NCI-H446 (cell line): ENCODE results near the gene SUN2.
"Not testable (repeated sequence)": the region's sequence is repeated elsewhere in the genome, so short reads cannot be mapped to it uniquely, and the experiment has no call there.

Experiments
- DNase-seq, 2 experiments: peaks; one replicate each; lab custom pipeline; 2025; lab: John Stamatoyannopoulos, UW

The SUN2 gene, protein sequence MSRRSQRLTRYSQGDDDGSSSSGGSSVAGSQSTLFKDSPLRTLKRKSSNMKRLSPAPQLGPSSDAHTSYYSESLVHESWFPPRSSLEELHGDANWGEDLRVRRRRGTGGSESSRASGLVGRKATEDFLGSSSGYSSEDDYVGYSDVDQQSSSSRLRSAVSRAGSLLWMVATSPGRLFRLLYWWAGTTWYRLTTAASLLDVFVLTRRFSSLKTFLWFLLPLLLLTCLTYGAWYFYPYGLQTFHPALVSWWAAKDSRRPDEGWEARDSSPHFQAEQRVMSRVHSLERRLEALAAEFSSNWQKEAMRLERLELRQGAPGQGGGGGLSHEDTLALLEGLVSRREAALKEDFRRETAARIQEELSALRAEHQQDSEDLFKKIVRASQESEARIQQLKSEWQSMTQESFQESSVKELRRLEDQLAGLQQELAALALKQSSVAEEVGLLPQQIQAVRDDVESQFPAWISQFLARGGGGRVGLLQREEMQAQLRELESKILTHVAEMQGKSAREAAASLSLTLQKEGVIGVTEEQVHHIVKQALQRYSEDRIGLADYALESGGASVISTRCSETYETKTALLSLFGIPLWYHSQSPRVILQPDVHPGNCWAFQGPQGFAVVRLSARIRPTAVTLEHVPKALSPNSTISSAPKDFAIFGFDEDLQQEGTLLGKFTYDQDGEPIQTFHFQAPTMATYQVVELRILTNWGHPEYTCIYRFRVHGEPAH

DNA sequence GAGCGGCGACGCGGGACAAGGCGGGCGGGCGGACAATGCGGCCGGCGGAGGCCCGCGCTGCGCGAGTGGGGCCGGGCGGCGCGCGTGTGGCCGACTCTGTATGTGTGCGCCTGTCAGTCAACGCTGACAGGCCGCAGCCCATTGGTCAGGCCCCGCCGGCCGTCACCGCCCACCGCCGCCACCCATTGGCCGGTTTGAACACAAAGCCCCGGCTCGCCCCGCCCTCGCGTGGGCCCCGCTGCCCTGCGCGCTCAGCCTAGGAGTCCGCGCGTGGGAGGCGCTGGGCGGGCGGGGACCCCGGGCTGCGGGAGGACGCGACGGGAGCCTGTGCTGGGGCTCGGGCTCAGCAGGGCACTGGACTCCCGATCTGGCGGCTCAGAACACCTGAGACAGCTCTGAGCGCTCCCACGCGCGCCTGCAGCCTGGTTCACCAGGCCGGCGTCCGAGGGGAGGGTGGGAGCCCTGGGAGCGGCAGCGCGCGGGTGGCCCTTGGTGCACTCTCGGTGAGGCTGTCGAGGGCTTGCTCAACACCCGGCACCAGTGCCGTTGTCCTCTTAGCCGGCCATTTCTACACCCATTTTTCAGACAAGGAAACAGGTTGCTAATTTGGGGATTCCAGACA is at the start of gene SUN2:
SUN2 (minus strand) TSS at position 88 of the 622 bp plus-strand sequence. CDS start 3,370 bp downstream, outside the sequence.
- peak; percentile 57 to 91 for DNase-seq

DNA sequence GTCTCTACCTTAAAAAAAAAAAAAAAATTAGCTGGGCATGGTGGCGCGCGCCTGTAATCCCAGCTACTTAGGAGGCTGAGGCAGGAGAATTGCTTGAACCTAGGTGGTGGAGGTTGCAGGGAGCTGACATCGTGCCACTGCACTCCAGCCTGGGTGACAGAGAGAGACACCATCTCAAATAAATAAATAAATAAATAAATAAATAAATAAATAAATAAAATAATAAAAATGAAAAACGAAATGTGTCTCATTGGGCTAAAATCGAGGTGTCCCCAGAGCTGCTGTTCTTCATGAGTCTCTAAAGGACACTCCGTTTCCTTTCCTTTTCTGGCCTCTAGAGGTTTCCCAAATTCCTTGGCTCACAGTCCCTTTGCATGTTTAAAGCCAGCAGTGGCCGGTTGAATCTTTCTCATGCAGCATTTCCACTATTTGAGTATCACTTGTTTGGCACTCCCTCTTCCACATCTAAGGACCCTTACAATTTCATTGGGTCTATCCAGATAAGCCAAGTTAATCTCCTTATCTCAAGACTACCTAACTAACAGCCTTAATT is 49.3 kb upstream of the SUN2 start:
- not testable (repeated sequence) for DNase-seq

DNA sequence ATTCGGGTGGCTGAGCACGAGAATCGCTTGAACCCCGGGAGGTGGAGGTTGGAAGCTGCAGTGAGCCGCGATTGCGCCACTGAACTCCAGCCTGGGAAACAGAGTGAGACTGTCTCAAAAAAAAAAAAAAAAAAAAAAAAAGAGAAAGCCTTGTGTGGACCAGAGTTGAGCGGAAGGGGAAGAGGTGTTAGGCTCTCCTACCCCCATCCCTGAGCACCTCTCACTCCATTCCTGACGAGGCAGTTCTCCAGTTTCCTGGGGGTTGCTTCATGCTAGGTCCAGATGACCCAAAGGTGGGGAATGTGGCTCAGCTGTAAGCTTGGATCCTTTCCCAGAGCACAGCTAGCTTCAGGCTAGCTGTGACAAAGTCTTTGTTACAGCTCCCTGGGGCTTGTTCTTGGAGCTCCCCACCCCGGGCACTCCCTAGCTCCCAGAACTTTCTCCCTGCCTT is 46.9 kb upstream of the SUN2 start:
- DNase-seq = peak in 1 of 2 experiments; percentile 50

DNA sequence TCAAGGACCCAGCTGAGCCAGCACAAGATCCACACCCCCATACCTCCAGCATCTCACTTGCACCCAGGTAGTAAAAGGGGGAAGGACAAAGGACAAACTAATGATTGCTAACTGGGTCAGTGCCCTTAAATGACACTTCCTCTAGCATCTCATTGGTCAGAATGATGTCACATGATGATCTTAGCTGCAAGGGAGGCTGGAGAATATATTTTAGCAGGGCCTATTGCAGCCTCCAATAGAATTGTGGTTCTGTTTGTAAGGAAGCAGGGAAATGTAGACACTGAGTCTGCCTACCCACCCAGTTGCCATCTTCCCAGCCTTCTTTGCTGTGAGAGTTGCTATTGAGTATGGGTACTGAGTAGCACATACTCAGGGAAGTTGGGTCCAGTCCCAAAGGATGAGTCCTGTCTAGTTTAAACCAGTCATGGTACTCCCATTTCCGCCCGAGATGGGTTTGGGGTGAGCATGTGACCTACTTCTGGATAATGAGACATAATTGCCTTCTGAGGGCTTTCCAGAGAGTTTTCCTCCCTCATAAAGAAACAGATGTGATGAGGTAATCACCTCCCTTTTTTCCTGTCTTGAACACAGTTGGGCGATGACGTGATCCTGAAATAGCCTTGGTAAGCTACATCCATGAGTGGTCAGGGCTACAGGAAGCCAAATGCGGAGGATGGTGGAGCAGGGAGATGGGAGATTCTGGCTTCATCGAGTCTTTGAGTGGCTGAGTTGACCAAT is 43.6 kb upstream of the SUN2 start:
- DNase-seq = no peak

DNA sequence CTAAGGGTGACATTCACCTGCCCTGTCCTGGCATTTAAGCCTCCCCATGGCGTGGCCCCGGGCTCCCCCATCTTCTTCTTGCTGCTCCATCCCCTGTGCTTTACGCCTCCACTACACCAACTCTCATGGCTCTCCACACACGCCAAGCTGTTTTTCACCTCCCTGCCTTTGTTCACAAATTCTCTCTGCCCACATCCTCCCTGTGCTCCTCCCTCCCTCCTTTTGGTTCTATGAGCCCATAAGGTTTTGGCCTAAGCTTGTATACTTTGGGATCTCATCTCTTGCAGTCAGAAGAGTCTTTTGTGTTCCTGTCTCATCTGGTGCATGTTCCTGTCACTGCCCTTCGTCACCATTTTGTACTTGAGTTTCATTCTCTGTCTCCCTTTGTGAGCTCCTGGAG is 42.7 kb upstream of the SUN2 start:
- no peak for DNase-seq

DNA sequence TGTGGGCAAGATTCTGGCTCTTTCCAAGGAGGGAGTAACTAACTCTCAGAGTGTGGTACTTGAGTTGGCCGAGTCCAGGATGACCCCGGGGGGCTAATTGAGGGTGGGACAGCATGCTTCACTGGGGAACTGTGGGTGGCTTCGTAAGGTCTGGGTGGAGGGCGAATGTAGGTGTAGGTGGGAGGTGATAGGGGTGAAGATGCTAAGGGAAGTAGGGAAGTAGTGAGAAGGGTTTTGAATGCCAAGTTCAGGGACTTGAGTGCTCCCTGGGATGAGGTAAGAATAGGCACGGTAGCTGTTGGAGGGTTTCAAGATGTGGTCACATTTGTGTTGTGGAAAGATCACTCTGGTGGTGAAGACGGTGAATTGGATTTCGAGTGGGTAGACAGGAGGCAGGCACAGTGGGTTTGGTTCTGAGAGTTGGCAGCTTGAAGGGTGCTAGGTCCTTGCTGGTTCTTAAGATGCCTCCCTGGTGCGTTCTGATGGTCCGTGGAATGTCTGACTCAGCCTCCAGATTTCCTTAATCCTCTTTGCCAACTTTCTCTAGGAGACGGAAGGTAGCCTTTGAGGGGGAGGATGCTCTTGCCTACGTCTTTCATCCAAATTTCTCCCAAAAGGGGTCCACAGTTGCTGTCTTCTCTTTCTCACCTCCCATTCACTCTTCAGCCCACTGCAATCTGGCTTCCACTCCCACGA is 40.6 kb upstream of the SUN2 start:
- no peak for DNase-seq

DNA sequence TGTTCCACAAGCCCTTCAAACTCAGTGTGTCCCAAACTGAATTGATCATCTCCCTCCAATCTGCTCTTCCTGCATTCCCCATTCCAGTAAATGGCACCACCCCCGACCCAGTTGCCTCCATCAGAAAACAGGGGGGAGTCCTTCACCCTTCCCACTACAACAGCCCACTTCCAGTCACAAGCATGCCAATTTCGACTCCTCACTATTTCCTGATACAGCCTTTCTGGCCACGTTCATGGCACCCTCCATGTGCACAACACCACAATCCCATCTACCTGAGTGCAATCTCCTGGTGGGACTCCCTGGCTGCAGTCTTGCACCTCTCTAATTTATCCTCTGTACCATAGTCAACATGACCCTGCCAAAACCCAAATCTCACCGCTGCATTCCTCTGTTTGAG is 39.8 kb upstream of the SUN2 start:
- DNase-seq = no peak

DNA sequence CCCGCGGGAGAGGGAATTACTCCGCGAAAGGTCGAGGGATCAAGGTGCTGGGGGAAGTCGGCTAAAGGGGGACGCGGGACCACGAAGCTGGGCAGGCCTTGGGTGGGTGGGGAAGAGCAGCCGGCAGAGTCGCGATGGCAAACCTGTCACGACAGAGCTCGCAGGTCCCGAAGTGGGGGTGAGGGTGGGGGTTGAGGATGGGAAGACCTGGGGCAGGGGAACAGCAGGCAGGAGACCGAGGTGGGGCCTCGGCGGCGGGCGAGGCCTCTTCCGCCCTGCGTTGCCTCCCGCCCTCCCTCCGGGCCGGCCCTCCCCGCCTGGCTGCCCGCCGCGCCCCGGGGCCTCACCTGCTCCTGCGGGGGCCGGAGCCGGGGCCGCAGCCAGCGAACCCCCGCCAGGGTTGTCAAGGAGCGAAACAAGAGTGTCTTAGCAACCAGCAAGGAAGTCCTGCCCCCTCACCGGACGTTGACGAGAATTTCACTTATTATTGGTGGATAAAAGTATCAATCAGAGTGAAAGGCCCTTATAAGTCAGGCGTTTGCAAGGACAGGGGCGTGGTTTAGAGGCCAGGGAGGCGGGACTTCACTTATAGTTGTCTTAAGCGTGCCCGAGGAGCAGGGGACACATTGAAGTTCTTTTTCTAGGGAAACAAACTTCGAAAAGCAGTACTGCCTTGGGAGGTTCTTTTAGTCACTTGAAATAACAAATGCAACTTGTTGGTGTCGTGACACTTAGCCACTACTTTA is 38.1 kb upstream of the SUN2 start, which contains the start of gene DNAL4:
DNAL4 (minus strand) TSS at position 423 of the 746 bp plus-strand sequence. CDS start 11,412 bp downstream, outside the sequence.
- DNase-seq = peak; percentile 97 to 100

DNA sequence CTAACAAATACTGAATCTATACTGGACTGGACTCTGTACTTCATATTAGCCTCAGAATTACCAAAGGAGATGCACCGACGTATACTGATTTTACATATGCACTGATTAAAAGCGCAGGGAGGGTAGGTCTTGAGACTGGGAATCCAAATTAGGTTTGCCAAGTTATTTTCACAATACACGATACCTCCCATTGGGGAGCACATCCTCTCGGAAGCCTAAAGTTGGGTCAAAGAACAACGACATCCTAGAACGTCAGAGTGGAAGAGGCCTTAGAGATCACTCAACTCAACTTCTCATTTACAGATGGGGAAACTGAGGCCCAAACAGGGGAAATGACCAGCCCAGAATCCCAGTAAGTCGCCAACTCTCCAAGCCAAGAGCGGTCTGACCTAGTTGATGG is 37.5 kb upstream of the SUN2 start:
- DNase-seq = no peak

DNA sequence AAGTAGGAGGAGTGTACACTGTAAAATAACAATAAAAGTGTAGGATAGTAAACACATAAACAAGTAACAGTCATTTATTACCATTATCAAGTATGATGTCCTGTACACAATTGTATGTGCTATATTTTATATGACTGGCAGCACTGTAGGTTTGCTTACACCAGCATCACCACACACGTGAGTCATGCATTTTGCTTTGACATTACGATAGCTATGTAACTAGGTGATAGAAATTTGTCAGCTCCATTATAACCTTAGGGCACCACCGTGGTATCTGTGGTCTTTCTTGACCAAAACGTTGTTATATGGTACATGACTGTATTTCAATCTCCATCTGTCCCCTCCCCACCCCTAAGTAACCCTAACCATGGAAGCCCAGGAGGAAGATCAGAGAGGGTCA is 37.0 kb upstream of the SUN2 start:
- no peak for DNase-seq

DNA sequence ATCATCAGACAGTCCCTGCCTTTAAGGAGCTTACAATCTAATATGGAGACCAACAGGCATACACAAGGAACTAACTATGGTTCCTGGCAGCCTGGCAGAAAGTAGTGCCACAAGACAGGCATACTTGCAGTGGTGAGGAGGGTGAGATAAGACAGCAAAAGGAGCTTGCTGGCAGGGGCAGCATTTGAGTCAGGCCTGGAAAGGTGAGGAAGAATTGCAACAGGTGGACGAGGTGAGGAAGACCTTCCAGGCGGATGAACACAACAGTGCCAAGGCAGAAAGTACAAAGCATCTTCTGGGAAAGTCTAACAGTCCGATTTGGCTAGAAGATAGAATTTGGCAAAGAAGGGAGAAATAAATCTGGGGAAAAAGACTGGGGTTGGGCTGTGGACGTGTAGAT is 33.8 kb upstream of the SUN2 start:
- no peak for DNase-seq

DNA sequence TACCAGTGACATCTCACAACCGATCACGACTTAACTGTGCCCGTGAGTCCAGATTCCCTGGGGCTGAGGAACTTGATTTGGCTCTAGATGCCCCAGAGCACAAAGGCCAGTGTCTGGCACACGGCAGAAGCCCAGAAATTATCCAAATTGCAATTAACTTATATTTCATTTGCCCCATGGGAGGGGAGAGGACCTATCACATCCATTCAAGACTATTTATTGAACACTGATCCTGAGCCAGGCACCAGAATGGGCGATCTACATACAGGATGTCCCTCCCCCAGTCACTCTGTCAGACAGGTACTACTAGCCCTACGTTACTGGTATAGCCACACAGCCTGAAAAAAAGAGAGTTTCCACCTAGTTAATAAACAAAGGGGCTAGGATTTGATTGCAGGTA is 33.0 kb upstream of the SUN2 start:
- DNase-seq = peak in 1 of 2 experiments; percentile 57

DNA sequence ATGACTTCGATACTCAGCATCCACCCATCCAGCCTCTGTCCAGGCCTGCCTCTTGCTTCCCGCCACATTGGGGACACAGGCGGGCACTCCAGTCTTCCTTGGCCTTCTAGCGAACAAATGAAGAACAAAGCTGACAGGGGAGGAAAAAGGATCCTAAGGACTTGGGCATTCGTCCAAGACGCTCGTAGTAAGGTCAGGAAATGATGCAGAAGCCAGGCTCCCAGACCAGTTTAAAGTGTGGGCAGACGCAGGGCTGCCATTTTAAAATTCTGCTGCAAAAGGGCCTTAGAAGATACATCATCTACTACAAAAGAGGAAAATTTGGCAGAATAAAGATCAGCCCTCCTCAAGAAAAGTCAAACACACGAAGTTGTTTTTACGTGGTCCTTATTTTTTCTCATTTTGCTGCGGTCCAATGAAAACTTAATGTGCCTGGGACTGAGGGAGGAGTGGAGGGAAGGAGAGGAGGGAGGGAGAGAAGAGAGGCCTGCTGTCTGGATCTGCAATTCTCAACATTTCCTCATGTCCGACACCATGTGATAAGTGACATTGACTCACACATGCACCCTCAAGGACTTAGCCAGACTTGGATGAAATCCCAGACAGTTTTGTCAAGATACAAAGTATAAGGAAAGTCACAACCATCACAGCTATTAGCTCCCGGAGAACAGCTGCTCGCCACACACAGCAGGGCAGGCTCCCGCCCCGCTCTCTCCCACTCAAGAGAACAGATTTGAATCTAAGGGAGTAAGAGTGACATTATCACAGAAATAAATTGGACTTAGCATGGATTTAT is 32.4 kb upstream of the SUN2 start:
- DNase-seq = peak; percentile 46 to 88

DNA sequence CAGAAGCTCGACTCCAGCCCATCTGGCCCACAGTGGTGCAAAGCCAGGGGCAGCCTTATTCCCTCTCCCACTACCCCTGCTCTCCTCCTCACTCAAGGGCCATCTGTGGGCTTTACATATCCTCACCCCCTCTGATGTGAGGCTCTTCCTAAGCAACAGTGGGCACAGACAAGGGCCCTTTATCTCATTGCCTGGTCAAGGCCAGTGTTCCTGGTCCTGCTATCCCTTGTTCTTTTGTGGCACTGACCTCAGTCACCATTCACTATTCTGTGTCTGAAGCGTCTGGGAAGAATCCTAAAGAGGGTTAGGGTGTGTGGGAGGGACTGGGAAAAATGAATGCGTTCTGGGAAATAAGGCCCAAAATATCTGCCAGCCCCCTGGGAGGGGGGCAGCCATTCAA is 30.8 kb upstream of the SUN2 start:
- DNase-seq = peak in 1 of 2 experiments; percentile 59

DNA sequence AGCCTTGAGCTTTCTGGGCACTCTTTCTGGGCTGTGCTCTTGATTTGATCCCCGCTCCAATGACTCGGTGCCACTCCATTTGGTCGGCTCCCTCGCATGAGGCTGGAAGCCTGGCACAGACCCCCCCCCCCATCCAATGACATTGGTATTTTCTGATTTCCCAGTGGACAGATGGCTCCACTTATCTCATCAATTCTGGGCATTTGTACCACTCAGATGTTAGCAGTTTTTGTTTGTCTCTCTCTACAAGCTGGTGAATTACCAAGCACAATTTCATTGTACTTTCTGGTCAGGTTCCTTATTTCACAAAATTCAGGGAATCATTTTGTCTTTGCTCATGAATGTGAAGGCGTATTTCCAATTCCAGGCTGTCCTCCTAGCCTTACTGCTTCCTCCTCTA is 29.1 kb upstream of the SUN2 start:
- DNase-seq = peak in 1 of 2 experiments; percentile 39

DNA sequence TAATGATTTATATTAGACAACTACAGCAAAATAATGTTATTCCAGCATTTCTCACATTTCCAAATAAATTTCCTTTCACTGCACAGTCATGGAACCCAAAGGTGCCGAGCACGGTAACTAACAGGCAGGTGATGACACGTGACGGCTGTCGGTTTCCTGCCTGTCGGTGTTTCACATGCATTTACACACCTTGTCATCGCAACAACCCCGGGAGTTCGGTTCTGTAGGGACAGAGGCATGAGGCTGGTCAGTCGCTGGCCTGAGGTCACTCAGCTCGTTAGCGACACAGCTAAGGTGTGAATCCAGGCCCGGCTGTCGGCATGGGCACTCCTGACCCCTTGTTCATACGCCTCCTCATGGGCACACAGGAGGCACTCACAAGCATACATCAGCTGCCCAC is 28.2 kb upstream of the SUN2 start:
- DNase-seq = no peak

DNA sequence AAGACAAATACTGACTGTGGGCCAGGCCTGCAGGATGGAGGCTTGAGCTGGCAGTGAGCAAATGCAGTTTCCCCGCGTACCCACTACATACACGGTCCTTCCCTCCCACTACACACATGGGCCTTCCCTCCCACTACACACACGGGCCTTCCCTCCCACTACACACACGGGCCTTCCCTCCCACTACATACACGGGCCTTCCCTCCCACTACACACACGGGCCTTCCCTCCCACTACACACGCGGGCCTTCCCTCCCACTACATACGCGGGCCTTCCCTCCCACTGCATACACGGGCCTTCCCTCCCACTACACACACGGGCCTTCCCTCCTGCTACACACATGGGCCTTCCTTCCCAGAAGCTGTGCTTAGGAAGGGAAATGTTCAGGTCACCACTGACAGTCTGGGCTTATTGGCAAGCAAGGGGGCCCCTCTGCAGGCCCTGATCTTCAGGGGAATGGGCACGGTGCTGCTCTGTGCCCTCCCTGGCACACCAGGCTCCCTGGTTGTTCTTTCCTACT is 27.4 kb upstream of the SUN2 start:
- DNase-seq = no peak

DNA sequence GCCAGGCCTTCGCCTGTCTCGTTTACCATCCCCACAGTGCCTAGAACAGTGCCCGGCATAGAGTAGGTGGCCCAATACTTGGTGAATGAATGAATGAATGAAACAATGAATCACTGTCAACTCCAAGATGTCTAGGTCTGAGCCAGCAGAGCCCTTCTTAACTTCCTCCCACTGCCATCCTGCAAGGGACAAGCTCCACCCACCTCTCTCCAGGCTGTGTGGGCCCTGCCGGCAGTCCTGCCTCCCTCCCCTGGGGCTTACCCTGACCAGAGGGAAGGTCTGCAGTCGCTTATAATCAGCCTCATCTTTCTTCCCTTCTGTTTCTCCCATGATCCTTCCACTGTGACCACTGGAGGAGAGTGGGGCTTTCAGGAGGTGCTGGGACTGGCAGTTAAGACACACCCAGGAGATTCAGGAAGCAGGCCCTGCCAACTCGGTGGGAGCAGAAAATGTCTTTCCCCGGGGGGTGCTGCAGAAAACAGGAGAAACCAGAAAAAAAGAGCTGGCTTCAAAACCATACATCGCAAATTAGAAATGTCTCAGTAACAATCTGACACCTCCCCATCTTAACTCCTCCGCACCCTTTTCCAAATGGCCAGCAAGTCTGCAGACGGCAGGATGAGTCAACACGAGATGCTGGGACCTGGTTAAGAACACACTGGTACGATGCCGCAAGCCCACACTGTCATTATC is 26.8 kb upstream of the SUN2 start:
- DNase-seq = peak in 1 of 2 experiments; percentile 29

DNA sequence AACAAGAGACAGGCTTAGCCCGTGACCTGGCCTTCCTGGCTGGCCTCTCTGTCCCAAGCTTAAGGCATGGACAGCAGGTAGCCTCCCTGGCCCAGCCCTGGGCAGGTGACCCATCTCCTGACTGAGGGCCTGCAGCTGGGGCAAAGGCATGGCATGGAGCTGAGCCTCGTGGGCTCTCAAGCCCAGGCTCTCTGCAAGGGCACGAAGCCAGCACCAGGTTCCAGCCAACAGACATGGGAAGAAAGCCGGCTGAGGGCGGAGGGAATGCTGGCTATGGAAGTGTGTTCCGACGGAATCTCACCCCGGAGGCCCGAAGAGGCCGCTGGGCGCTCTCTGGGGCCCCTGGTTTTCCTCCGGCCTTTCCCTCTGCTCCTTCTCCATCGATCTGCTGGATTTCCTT is 25.2 kb upstream of the SUN2 start:
- peak; percentile 29 to 60 for DNase-seq
